HFF-Myc (cell line): ENCODE results near the gene MAST4.

Source experiments
- DNase-seq: peaks from one replicate; pipeline ENCODE4 v3.0.0-alpha.2; 2011; ENCODE audit warnings: low read depth; ENCODE audit errors: extremely low read depth
- H3K4me3 ChIP-seq: replicated peaks from 2 replicates; pipeline ENCODE4 v1.5.1; 2011; ENCODE audit warnings: low read depth, mild to moderate bottlenecking, control low read depth, low read length
- TF ChIP-seq, protein P1 (sequence below): IDR thresholded peaks from 2 replicates; pipeline ENCODE4 v1.5.1; 2012; ENCODE audit warnings: mild to moderate bottlenecking, low read depth, low read length, control low read depth; ENCODE audit errors: missing control alignments

The MAST4 gene

DNA sequence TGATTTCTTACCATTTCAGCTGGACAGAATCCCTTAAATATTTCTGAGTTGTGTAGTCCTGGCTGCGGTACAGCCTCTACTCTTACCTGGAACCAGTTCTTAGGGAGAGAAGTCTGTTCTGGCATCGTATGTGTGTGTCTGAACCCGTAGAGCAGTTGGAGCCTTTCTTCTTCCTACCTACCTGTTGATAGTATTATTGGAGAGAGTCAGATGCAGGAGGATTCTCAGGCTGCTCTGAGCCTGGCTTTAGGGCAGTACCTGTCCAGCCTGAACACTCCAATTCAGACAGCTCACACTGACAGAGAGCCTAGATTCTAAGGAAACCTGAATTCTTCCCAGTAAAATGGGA lies 410.3 kb downstream of the MAST4 start:
- TF ChIP-seq, protein P1, sequence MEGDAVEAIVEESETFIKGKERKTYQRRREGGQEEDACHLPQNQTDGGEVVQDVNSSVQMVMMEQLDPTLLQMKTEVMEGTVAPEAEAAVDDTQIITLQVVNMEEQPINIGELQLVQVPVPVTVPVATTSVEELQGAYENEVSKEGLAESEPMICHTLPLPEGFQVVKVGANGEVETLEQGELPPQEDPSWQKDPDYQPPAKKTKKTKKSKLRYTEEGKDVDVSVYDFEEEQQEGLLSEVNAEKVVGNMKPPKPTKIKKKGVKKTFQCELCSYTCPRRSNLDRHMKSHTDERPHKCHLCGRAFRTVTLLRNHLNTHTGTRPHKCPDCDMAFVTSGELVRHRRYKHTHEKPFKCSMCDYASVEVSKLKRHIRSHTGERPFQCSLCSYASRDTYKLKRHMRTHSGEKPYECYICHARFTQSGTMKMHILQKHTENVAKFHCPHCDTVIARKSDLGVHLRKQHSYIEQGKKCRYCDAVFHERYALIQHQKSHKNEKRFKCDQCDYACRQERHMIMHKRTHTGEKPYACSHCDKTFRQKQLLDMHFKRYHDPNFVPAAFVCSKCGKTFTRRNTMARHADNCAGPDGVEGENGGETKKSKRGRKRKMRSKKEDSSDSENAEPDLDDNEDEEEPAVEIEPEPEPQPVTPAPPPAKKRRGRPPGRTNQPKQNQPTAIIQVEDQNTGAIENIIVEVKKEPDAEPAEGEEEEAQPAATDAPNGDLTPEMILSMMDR = no peak
- no peak overlapping the region for H3K4me3 ChIP-seq
- DNase-seq = no peak

DNA sequence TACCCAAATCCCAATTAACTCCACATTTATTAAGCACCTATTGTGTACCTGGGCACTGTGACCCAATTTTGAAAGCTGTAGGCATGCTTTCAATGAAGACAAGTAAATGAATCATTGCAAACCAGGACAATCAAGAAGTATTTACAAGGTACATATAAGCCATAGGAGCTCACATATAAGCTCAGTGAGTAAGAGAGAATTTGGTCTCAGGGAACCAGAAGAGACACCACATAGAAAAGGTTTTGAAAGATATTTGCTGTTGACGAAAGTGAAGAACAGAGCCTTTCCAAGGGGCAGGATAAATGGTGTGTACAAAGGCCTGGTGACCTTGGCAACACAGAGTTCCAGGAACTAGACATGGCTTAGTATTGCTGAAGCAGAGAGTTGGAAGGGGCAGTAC lies 412.8 kb downstream of the MAST4 start:
- H3K4me3 ChIP-seq = no peak overlapping the region
- TF ChIP-seq, protein P1 = no peak
- no peak for DNase-seq

DNA sequence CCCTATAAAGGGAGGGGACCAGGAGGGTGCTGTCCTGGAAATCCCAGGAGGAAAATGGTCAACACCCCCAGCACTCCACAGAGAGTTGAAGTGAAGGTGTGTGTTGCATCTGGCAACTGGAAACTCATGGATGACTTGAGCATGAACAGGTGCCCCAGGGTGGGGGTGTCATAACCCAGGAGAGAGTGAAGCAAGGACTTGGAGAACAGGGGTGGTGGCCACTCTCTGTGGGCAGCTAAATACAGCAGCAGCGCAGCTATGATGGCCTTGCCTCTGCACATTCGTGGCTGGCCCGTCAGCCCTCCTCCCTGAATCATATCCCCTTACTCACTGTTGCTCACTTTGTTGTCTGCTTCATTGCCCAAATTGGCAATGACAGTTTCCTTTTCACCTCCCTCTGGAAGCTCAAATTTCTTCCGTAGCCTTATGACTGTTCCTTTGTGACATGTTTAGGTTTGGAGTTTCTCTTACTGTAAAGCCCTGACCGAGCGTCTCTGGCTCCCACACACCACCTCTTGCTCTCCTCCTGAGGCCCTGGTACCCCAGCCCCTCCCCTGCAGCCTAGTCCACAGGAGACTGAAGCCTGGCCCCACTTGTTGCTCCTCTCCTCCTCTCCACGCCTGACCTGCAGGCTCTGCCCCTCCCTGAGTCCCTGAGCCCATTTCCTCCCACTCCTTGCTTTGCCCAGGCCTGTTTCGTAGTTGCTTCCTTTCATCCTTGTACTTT lies 414.7 kb downstream of the MAST4 start:
- TF ChIP-seq, protein P1 = no peak
- H3K4me3 ChIP-seq = no peak overlapping the region
- DNase-seq = peak; percentile 42

GRCh38 chr5:67011422-67011821 lies 415.2 kb downstream of the MAST4 start:
- H3K4me3 ChIP-seq = no peak overlapping the region
- TF ChIP-seq, protein P1 = no peak
- DNase-seq = no peak

- TF ChIP-seq, protein P1 = no peak
- H3K4me3 ChIP-seq = no peak overlapping the region
- DNase-seq = no peak
Measured at GRCh38 chr5:67012171-67012570, 416.0 kb downstream of the MAST4 start.

GRCh38 chr5:67013719-67014118 lies 417.5 kb downstream of the MAST4 start:
- no peak overlapping the region for H3K4me3 ChIP-seq
- no peak for DNase-seq
- TF ChIP-seq, protein P1 = no peak

DNA sequence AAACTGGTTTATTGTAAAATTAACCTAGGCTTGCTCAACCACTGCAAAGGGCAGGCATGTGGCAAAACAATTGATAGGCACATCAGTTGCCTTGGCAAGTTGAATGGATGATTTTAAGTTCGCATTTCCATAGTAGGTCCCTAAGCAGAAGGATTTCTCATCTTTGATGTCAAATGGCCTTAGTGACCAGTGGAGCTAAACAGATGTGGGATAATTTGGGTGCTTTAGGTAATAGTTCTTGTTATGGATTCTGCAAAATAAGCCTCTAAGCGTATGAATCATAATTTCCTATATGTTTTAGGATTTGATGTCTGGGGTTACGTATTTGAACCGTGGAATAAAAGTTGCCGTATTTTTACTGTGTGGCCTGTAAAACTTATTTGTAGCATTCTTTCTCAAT lies 418.0 kb downstream of the MAST4 start:
- no peak for DNase-seq
- TF ChIP-seq, protein P1 = no peak
- H3K4me3 ChIP-seq = no peak overlapping the region
